G401.6 (cell line): Measurements from ENCODE around the gene CUL3.
"Not testable (repeated sequence)": the region's sequence is repeated elsewhere in the genome, so short reads cannot be mapped to it uniquely, and the experiment has no call there.

Experiments used
- FAIRE-seq: peaks from 2 replicates; lab custom pipeline; 2012; peaks lifted over from hg19 to GRCh38; lab: Jason Lieb, UNC

The CUL3 gene

DNA sequence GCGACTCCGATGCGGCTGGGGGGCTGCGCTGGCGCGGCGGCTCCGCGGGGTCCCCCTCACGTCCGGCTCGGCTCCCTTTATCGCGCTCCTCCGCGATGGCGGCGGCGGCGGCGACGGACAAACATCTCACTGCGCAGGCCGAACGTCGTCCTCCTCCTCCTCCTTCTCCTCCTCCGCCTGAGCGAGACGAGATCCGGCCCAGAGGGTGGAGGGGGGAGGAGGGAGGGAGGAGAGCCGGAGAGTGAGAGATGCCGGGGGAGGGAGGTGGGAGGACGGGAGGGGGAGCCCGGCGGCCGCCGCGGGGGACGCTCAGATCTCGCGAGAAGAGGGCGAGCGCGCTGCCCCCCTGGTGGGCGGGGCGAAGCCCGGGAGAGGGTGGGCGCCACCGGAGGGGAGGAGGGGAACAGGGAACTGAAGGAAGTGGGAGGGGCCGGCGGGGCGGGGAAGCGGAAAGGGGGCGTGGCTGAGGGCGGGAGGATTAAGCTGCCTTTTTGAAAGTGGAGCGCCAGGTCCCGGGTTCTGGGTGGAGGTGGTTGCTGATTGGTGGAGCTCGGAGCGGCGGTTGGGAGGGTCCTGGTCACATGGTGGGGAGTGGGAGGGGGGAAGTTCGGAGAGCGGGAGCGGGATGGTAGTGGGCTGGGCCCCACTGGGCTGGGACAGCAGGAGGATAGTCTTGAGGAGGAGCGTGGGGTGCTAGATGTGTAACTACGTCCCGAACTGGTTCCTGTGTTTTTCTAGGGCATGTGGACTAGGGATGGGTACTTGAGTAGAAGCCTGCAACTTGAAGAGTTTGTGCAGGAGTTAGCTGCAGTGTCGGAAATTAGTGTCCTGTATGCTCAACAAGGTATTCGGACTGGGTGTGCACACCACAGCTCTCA lies at the start of gene CUL3:
Gene CUL3, minus strand, starts transcription at position 153 of the 878 bp plus-strand sequence. CDS start 354 bp downstream, outside the sequence.
- FAIRE-seq: peak; percentile 94

DNA sequence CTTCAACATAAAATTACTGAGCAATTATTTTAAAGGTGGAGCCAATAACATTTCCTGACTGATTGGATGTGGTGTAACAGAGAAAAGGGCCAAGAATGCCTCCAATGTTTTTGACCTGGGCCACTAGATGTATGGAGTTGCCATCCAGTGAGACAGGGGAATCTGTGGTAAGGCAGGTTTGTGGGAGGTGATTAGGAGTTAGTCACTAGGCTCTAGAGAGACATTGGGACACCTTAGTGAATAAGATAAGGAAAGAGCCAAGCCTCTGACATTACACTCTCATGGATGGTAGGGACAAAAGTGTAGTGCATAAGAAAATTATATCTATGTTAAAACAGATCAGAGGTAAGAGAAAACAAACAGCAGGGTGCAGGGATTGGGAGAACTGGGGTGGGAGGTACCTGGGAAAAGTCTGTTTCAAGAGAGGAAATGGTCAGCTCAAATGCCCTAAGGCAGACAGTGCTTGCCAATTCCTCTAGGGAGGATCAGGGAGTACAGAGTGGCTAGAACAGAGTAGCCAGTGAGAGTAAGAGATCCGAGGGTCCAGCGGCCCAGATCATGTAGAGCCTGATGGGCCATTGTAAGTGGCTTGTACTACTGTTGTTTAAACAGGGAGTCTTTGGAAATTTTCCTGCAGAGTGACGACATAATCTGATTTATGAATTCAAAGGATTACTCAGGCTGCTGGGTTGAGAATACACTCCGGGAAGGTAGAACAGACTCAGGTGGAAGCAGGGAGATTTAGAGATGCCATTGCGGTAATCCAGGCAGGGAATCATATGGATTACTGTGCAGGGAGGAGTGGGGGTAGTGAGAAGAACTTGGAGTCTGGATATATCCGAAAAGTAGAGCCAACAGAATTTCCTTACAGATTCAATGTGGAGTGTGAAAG lies 45.7 kb upstream of the CUL3 start:
- no peak for FAIRE-seq

DNA sequence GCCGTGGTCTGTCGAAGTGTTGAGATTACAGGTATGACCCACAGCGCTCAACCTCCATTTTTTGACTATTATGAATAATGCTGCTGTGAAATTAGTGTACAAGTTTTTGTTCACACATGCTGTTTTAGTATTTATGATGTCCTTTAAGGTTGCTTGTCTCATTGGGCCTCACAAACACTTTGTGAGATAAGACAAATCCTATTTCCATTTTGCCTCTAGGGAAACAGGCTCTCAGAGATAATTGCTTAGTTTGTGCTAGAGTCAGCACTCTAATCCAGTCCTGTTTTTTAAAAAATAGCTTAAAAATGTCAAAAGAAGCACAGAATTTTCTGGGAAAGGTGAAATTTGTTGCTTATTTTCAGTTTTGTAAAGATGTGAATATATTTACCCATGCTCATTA lies 43.3 kb upstream of the CUL3 start:
- no peak for FAIRE-seq

DNA sequence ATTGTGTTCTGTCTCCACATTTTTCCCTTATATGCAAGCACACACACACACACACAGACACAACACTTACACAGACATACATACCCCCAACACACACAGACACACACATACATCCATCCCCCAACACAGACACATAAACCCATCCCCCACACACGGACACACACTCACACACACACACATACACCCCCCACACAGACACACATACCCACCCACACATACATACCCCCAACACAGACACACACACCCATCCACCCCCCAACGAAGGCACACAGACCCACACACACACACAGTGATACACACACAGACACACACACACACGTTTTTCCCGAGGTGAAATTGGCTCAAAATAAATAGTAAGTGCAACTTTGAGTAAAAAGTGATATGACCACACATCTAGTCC lies 41.6 kb upstream of the CUL3 start:
- no peak for FAIRE-seq

DNA sequence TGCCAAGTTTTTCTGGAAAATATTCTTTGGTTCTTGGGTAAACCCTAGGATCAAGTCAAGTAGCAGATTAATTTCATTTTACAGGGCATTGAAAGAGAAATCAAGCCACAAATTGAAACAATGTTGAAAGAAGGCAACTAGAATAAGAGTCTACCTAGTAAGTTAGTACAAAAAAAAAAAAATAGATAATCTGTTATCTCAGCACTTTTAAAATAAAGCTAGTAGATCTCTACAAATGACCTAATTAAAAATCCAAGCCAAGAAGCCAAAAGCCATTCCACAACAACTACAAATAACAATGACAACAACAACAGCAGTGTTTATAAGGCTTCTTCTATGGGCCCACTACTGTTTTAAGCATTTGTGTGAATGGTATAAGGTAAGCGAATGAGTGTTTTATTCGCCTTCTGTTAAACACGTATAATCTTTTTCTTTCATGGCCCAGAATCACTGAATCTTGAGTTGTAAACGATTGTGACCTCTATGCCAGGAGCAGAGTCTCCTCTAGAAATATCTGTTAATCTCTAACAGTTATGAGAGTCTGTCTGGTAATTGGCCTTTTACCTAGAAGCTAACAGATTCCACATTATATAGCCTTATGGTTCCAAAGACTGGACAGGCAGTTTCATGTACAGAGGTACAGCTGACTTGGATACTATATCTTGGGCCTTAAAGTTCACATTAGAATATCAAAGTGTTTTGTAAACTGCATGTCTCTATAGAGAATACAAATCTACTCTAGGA lies 28.6 kb upstream of the CUL3 start:
- no peak for FAIRE-seq

DNA sequence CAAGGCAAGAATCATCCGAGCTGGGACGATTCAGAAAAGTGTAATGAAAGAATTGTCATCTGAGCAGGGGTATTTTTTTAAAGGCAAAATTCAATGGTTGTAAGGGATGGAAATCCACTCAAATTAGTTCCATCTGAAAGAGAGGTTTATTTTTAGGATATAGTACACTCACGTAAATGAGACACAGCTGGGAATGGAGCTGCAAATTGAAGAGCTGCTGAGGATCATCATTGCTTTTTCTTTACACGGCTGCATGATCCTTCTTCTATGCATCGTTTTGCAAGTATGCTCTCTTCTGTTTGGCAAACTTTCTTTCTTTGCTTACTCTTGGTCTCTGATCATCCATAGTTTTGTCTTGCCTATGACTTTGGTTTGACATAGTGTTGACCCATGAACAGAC lies 27.4 kb upstream of the CUL3 start:
- no peak for FAIRE-seq

DNA sequence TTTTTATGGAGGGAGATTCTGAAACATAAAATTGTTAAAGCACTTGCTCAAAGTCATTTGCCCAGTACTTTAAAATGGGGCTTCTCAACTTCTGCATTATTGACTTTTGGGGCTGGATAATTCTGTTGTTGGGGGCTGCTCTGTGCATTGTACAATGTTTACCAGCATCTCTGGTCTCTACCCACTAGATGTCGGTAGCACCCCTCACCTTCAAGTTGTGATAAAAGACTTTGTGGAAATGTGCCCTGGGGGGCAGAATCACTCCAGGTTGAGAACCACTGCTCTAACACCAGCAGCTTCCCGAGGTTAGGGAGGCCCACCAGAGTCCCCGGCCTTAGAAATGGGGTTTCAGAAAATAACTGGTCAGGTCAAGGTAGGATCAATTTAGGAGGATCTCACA lies 26.8 kb upstream of the CUL3 start:
- FAIRE-seq: no peak

DNA sequence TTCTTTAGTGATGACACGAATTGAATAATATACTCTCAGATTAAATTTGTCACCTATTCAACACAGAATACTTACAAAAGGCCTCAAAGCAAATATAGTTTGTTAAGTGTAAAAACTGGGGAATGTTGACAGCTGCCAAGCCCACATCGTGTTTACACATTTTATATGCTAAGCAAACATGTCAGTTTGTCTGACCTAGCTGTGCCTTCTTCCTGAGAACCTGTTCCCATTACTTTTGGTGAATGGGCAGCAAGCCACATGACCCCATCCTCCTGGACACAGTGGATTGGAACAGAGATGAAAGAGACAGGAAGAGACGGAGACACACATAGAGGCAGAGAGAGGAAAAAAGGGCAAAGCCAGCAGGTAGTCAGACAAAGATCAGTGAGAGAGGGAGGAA lies 22.9 kb upstream of the CUL3 start:
- FAIRE-seq: no peak

DNA sequence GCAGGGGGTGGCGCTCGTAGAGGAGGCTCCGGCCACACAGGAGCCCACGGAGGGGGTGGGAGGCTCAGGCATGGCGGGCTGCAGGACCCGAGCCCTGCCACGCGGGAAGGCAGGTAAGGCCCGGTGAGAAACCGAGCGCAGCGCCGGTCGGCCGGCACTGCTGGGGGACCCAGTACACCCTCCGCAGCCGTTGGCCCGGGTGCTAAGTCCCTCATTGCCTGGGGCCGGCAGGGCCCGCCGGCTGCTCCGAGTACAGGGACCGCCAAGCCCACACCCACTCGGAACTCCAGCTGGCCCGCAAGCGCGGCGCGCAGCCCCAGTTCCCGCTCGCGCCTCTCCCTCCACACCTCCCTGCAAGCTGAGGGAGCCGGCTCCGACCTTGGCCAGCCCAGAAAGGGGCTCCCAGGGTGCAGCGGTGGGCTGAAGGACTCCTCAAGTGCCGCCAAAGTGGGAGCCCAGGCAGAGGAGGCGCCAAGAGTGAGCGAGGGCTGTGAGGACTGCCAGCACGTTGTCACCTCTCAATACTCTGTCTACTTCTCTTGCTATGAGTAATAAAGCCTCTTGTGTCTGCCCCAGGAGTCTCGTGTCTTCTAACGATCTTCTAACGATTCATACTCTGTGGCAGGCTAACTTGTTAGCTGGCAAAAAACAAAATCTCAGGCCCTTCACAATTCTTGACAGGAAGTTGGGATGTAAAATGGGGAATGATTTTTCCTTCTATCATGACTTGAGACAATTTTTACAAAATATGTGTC lies 18.8 kb upstream of the CUL3 start:
- not testable (repeated sequence) for FAIRE-seq

DNA sequence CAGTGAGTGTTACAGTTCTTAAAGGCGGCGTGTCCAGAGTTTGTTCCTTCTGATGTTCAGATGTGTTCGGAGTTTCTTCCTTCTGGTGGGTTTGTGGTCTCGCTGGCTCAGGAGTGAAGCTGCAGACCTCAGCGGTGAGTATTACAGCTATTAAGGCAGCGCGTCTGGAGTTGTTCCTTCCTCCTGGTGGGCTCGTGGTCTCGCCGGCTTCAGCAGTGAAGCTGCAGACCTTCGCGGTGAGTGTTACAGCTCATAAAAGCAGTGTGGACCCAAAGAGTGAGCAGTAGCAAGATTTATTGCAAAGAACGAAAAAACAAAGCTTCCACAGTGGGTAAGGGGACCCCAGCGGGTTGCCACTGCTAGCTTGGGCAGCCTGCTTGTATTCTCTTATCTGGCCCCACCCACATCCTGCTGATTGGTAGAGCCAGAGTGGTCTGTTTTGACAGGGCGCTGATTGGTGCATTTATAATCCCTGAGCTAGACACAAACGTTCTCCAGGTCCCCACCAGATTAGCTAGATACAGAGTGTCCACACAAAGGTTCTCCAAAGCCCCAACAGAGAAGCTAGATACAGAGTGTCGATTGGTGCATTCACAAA lies 17.7 kb upstream of the CUL3 start:
- not testable (repeated sequence) for FAIRE-seq

DNA sequence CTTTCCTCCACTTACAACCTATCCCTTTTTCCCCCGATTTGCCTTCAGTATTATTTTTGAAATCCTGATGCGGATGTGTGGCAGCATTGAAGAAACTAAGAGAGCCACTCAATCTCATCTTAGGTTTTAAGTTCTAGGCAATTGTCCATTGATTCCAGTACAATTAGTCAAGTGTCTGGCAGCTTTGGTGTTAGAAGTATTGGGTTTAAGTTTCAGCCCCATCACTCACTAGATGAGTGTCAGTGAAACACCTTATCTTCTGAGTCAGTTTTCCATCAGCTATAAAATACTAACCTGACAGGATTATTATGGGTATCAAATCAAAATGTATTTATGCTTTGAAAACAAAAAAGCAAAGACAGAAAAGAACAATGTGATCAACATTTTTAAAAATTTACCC lies 16.8 kb upstream of the CUL3 start:
- no peak for FAIRE-seq

DNA sequence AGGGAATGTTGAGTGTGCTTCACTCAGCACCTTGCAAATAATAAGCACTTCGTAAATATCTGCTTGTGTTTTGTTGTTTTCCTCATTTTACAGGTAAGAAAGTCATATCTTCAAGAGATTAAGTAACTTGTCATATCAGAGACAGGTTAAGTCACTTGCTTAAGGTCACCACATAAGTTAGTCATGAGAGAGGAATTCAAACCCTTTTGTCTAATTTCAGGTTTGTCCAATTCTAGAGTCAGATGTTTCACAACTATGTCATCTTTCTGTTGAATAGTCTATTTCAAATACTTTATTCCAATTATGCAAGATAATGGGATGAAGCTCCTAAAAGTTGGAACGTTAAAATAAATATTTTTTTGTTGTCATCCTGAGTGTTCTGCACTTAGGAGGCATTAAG lies 13.5 kb upstream of the CUL3 start:
- FAIRE-seq: no peak

DNA sequence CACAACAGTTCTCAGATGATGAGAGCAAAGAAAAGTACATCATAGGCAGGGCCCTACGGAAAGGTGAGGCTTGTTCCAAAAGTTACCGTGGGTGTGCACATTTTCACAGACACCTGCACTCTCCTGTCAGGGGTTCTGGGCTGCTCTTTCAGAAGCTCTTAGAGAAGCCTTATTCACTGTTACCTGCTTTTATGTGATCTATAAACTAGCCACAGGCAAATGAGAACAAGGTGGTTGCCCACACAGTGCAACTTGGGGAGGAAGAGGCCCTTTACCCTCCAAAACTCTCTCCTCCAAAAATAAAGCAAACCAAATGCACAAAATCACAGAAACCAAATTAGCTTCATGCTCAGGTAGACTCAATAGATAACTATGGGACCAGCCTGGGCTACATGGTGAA lies 11.1 kb upstream of the CUL3 start:
- FAIRE-seq: no peak

DNA sequence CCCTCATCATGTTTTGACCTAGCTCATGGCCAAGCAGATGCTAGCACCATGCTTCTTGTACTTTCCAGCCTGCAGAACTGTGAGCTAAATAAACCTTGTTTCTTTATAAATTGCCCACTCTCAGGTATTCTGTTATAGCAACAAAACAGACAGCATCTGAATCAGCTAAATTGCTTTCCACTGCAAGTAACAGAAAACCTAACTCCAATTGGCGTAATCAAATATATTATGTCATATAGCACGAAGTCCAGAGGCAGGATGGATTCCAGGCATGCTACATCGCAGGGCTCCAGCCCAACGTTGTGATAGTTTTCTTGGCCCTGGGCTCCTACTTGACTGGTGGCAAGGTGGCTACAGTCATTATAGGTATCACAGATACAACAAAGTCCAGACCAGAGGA lies 10.4 kb upstream of the CUL3 start:
- no peak for FAIRE-seq

DNA sequence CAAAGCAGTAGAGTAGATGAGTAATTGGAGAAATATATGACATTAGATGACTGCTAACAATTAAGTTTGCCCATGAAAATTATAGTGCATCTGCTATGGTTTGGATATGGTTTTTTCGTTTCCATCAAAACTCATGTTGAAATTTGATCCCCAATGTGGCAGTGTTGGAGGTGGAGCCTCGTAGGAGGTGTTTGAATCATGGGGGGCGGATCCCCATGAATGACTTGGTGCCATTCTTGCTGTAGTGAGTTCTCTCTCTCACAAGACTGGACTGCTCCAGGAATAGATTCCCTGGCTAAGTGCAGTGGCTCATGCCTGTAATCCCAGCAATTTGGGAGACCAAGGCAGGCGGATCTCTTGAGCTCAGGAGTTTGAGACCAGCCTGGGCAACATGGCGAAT lies 9.7 kb upstream of the CUL3 start:
- FAIRE-seq: no peak

DNA sequence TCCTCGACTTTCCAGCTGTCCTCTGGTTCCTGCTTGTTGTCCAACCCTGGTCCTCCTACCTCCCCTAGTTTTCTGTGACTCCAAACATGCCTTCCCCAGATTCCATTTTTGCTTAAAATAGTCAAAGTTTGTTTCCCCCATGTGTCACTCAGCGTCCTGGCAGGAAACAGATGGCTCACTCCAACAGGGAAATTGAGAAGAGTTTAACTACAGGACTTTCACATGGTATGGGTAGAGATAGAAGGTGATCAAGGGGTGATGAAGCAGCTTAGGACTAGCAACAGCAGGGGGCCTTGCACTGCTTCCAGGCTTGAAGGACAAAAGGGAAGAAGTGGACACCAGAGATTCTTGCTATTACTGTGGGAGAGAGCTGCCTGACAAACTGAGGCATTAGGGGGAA lies 6.1 kb upstream of the CUL3 start:
- FAIRE-seq: no peak

DNA sequence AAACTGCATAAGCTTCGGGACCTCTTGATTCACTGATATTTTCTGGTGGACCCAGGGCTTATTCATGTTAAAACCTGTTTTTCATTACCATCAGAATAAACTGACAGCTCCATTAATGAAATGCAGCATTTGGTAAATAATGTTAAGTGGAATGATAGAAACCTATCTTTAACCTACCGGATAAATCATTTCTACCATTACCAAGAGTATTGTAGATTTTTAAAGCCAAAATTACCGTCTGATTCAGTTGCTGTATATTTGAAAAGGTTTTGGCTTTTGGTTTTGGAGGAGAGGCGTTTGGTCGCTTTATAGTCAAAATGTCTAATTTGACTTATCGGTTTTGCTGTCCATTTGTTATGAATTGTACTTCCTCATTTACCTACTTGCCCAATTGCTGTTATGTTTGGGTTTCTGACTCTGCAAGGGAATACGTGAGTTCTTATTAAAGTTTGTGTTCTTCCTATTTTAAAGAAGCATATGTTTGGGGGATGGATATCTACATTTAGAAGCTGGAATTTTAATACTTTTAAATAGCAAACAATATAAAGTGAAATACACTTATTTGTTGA lies 1.0 kb upstream of the CUL3 start:
- no peak for FAIRE-seq

DNA sequence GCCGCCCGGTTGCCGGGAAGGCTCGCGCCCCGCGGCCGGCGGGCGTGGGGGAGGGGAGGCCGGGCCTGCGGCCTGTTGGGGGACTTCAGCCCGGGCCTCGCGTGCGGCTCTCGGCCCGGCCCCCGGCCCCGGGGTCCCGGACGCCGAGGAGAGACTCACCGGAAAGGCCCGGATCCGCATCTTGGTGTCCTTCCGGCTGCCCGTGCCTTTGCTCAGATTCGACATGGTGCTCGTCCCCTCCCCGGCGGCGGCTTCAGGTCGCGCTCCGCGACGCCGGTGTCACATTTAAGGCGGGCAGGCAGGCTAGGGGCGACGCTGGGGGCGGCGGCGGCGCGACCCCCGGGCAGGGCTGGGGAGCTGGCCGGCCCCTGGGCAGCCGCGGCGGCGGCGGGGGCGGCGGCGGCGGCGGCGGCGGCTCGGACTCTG lies 365 bp downstream of the CUL3 start:
- FAIRE-seq: no peak

DNA sequence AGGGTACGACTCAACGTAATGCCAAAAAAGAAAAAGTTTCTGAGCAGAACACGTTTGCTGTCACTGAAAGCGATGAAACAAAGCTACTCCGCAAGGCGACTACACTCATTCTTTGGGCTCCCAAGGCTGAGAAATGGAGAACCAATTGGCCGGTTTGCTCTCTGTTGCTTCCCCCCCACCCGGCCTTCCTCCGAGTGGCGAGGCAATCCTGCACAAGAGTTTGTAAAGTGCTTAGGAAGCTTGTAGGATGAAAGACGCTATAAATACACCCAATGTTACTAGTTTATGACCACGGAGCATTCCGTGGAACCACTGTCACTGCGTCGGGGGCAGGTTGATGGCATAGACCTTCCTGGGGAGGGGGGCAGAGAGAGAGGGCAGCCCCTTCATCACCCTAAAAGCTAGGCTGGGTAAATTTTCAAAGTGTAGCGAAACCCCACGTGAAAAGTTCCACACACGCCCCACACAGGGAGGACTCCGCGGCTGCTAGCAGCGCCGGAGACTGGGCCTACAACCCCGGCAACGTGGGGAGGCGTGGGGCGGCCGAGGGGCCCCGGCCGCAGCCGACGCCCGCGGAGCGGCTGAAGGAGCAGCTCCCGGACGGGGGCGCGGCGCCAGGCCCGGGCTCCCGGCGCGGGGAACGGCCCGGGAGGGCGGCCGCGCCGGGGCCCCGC lies 915 bp downstream of the CUL3 start:
- no peak for FAIRE-seq

DNA sequence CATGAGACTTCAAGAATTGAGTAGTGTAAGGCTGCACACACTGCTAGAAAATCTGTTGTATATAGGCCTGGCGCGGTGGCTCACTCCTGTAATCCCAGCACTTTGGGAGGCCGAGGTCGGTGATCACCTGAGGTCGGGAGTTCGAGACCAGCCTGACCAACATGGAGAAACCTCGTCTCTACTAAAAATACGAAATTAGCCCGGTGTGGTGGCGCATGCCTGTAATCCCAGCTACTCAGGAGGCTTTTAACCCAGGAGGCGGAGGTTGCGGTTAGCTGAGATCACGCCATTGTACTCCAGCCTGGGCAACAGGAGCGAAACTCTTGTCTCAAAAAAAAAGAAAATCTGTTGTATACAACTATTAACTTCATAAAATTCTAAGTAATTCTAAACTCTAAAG lies 2.1 kb downstream of the CUL3 start:
- FAIRE-seq: not testable (repeated sequence)

DNA sequence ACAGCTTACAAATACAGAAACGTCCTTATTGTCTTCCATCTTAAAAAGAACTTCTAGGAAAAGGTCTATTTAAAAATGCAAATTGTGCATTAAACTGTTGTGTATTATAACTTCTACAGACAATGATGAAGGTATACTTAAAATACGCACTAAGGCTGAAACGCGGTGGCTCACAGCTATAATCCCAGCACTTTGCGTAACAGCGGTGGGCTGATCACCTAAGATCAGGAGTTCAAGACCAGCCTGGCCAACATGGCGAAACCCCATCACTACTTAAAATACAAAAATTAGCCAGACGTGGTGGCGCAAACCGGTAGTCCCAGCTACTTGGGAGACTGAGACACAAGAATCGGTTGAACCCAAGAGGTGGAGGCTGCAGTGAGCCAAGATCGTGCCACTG lies 4.9 kb downstream of the CUL3 start:
- FAIRE-seq: no peak
